Measurements from ENCODE around the gene OTOP3. TPM values are rescaled to one million over a fixed set of nuclear protein-coding genes. Genes with fewer than 3 reads are reported as not detected.

The OTOP3 gene
- total RNA-seq, 4 donors from 2014 or later: 1.6 to 3.8 TPM; not detected in 2

DNA sequence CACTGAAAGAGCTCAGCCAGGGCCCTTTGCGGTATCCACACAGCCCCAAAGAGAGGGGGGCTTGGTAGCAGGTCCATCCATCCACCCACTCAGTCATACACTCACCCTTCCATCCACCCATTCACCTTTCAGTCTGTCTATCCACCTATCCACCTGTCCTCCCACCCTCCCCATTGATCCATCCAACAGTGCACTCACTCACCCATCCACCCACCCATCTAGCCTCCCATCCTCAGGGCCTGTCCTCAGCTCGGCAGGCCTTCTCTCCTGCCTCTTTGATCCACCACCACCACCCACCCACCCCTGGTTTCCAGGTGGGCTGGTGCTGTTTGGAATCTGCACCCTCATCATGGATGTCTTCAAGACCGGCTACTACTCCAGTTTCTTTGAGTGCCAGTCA is 10.5 kb upstream of the OTOP3 start:
- WGBS, 2 donors (ENCODE audit: low coverage in 1 of 2): 68 to 83% methylated on average over 1 to 3 of the region's 3 CpGs
- DNase-seq: no peak
- H3K4me1 ChIP-seq: peaks cover 10 to 24% (median 15%) of the 10 kb centered on the region in 4 donors
- no peaks in the 10 kb centered on the region for H3K9me3 ChIP-seq
- H3K27ac ChIP-seq: no peak overlapping the region
- H3K36me3 ChIP-seq: no peaks in the 10 kb centered on the region
- TF ChIP-seq, protein P1, sequence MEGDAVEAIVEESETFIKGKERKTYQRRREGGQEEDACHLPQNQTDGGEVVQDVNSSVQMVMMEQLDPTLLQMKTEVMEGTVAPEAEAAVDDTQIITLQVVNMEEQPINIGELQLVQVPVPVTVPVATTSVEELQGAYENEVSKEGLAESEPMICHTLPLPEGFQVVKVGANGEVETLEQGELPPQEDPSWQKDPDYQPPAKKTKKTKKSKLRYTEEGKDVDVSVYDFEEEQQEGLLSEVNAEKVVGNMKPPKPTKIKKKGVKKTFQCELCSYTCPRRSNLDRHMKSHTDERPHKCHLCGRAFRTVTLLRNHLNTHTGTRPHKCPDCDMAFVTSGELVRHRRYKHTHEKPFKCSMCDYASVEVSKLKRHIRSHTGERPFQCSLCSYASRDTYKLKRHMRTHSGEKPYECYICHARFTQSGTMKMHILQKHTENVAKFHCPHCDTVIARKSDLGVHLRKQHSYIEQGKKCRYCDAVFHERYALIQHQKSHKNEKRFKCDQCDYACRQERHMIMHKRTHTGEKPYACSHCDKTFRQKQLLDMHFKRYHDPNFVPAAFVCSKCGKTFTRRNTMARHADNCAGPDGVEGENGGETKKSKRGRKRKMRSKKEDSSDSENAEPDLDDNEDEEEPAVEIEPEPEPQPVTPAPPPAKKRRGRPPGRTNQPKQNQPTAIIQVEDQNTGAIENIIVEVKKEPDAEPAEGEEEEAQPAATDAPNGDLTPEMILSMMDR (IDR thresholded peaks at IDR 0.05): no peak
- TF ChIP-seq POLR2A (IDR thresholded peaks at IDR 0.05) (no peak), EP300 (IDR thresholded peaks at IDR 0.05; ENCODE audit: low read depth) (no peak), POLR2AphosphoS5 (IDR thresholded peaks at IDR 0.05) (no peak)
- no peak overlapping the region for H3K4me3 ChIP-seq
- in situ Hi-C loops (cut with MboI; ENCODE audit: low pct_ligation_motif_present in 1 of 4, low pct_unique_long_range_greater_than_20kb in 1 of 4, low sequenced_read_pairs in 3 of 4) (no loop called here), intact Hi-C loops (cut with DNase I; ENCODE audit: low total_unique reads) (no loop called here)
- peaks cover 88% of the 10 kb centered on the region for H3K27me3 ChIP-seq

DNA sequence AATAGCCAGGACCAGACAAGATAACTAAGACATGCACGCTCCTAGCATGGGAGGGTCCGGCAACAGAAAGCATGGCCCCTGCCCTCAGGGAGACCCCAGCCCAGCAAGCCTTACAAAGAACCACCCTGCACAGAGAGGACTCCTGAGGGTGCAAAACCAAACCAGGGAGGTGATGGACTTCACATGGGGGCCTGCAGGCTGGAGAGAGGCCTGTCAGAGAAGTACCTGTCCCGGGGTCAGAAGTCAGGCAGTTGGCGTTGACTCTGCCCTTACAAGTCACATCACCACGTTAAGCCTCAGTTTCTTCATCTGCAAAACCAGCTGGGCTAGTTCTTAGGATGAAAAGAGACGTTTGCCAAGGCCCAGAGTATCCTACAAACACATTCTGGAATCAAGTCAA is 6.9 kb upstream of the OTOP3 start:
- TF ChIP-seq, protein P1 (IDR thresholded peaks at IDR 0.05): no peak
- no peak for TF ChIP-seq POLR2A (IDR thresholded peaks at IDR 0.05)
- TF ChIP-seq EP300 (IDR thresholded peaks at IDR 0.05; ENCODE audit: low read depth): no peak
- TF ChIP-seq POLR2AphosphoS5 (IDR thresholded peaks at IDR 0.05): no peak
- Histone ChIP-seq H3K4me1 (peaks cover 1 to 12% (median 6%) of the 10 kb centered on the region in 4 donors), H3K27me3 (peaks cover 82% of the 10 kb centered on the region), H3K9me3 (no peaks in the 10 kb centered on the region), H3K27ac (no peak overlapping the region), H3K36me3 (no peaks in the 10 kb centered on the region), H3K4me3 (no peak overlapping the region)
- 71% methylated on average over 6 of the region's 6 CpGs; no CpG with 5 or more reads in 1 of the 2 donors for WGBS, 2 donors (ENCODE audit: low coverage in 1 of 2)
- no peak for DNase-seq
- in situ Hi-C loops (cut with MboI; ENCODE audit: low pct_ligation_motif_present in 1 of 4, low pct_unique_long_range_greater_than_20kb in 1 of 4, low sequenced_read_pairs in 3 of 4) (no loop called here), intact Hi-C loops (cut with DNase I; ENCODE audit: low total_unique reads) (loop anchor here (1.0 kb wide), 1 partner anchor 25 kb away; no protein-coding TSS in a partner anchor)

DNA sequence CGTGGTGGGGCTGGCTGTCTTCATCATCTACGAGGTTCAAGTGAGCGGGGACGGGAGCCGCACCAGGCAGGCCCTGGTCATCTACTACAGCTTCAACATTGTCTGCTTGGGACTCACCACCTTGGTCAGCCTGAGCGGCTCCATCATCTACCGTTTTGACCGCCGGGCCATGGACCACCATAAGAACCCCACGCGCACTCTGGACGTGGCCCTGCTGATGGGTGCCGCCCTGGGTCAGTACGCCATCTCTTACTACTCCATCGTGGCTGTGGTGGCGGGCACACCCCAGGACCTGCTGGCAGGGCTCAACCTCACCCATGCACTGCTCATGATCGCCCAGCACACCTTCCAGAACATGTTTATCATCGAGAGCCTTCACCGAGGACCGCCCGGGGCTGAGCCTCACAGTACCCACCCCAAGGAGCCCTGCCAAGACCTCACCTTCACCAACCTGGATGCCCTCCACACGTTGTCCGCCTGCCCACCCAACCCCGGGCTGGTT is 5.1 kb upstream of the OTOP3 start:
- 88 to 90% methylated on average over 4 to 22 of the region's 24 CpGs for WGBS, 2 donors (ENCODE audit: low coverage in 1 of 2)
- intact Hi-C loops (cut with DNase I; ENCODE audit: low total_unique reads): no loop called here
- peaks cover 82% of the 10 kb centered on the region for H3K27me3 ChIP-seq

DNA sequence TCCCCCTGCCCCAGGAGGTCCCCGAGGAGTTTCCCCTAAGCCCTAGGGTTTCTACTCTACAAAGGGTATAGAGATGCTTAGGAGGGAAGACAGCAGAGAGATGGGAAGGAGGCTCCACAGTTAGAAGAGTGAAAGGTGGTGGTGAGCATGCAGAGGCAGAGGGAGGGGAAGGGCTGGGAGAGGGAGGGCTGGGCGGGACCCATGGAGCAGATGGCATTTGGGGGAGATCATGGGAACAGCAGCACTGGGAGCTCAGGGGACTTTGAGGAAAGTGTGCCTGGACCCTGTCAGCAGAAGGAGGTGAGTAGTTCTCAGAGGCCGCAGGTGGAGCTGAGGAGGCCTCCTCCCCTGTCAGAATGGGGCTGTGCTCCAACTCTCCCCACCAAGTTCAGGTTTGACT is 650 bp upstream of the OTOP3 start:
- in situ Hi-C loops (cut with MboI; ENCODE audit: low pct_ligation_motif_present in 1 of 4, low pct_unique_long_range_greater_than_20kb in 1 of 4, low sequenced_read_pairs in 3 of 4): no loop called here

More for the DNA sequence above, 5.1 kb upstream of the OTOP3 start:
- TF ChIP-seq POLR2AphosphoS5 (IDR thresholded peaks at IDR 0.05): no peak
- no peak for TF ChIP-seq POLR2A (IDR thresholded peaks at IDR 0.05)
- TF ChIP-seq, protein P1 (IDR thresholded peaks at IDR 0.05): no peak
- no peak for TF ChIP-seq EP300 (IDR thresholded peaks at IDR 0.05; ENCODE audit: low read depth)
- Histone ChIP-seq H3K4me1 (peaks cover 0 to 2% (median 1%) of the 10 kb centered on the region in 4 donors), H3K36me3 (no peaks in the 10 kb centered on the region), H3K9me3 (no peaks in the 10 kb centered on the region), H3K4me3 (no peak overlapping the region), H3K27ac (no peak overlapping the region)
- in situ Hi-C loops (cut with MboI; ENCODE audit: low pct_ligation_motif_present in 1 of 4, low pct_unique_long_range_greater_than_20kb in 1 of 4, low sequenced_read_pairs in 3 of 4): no loop called here
- DNase-seq: no peak

More for the DNA sequence above, 650 bp upstream of the OTOP3 start:
- no peak overlapping the region for H3K27ac ChIP-seq
- no peak for TF ChIP-seq POLR2AphosphoS5 (IDR thresholded peaks at IDR 0.05)
- TF ChIP-seq EP300 (IDR thresholded peaks at IDR 0.05; ENCODE audit: low read depth): no peak
- TF ChIP-seq, protein P1 (IDR thresholded peaks at IDR 0.05): no peak
- TF ChIP-seq POLR2A (IDR thresholded peaks at IDR 0.05): no peak
- peaks cover 89% of the 10 kb centered on the region for H3K27me3 ChIP-seq
- peaks cover 0 to 11% (median 9%) of the 10 kb centered on the region in 4 donors for H3K4me1 ChIP-seq
- no peaks in the 10 kb centered on the region for H3K9me3 ChIP-seq
- no peak overlapping the region for H3K4me3 ChIP-seq
- intact Hi-C loops (cut with DNase I; ENCODE audit: low total_unique reads): no loop called here
- DNase-seq: no peak
- no peaks in the 10 kb centered on the region for H3K36me3 ChIP-seq
- 57 to 59% methylated on average over 2 to 3 of the region's 3 CpGs for WGBS, 2 donors (ENCODE audit: low coverage in 1 of 2)
